AG04450 (cell line): Measurements from ENCODE around the gene P2RY12. TPM values are rescaled to one million over a fixed set of nuclear protein-coding genes. Genes with fewer than 3 reads are reported as not detected.

Source experiments
- CTCF ChIA-PET: fragments of 300-600, 350-600 bp; formaldehyde crosslinking; extraction: SDS; loops from one replicate; lab custom pipeline; 2022; ENCODE audit warnings: antibody characterized with exemption, inconsistent platforms; lab: Charles Lee
- POLR2A ChIA-PET: fragments of 350-600 bp; formaldehyde crosslinking; extraction: SDS; loops from one replicate; lab custom pipeline; 2021; ENCODE audit warnings: antibody characterized with exemption, inconsistent platforms; lab: Yijun Ruan, JAX
- DNase-seq: peaks from one replicate; pipeline ENCODE4 v3.0.0-alpha.2; 2011; ENCODE audit warnings: low read depth, low spot score
- H3K27ac ChIP-seq: one replicate; pipeline ENCODE4 v1.5.1; 2012; ENCODE audit warnings: low read depth, low read length, control low read depth
- H3K27me3 ChIP-seq: one replicate; pipeline ENCODE4 v1.6.0; 2012; ENCODE audit warnings: low read length; ENCODE audit not compliant: control insufficient read depth, insufficient read depth
- H3K4me3 ChIP-seq: 2 replicates; pipeline ENCODE4 v1.5.1; 2011; ENCODE audit warnings: mild to moderate bottlenecking, low read depth, low read length, control low read depth
- H3K9me3 ChIP-seq: 2 replicates; pipeline ENCODE4 v1.5.1; 2012; ENCODE audit warnings: low read length; ENCODE audit not compliant: control insufficient read depth, insufficient read depth
- polyA plus RNA-seq: library from polyadenylated mRNA; depleted of rRNA; stranded (reverse); fragments of >200 nt; gene quantifications from 2 replicates; pipeline ENCODE4 v1.2.3, GENCODE V29; 2011
- TF ChIP-seq, protein P1 (sequence below): IDR thresholded peaks from 2 replicates; pipeline ENCODE4 v1.5.1; 2011; ENCODE audit warnings: low read depth, low read length, control low read depth, inconsistent platforms

P2RY12 gene
- polyA plus RNA-seq, 1 experiment = not detected

DNA sequence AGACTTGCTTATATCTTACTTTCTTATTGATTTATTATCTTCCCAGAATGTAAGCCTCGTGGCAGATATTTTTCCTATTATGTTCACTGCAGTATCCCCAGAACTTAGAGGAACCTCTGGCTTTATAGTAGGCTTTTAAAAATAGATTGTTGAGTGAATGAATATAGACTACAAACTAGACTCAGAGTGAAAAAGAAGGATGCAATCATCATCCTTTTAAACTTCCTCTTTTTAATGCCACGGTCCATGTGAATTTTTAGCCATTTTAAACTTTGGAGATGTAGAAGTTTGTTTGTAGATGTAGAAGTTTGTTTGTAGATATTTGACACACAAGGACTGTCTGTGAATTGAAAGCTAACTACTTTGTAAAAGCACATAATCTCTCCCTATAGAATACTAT lies 7.2 kb upstream of the P2RY12 start:
- Histone ChIP-seq H3K9me3 (no peaks in the 10 kb centered on the region), H3K4me3 (no peak overlapping the region), H3K27ac (no peak overlapping the region), H3K27me3 (no peaks in the 10 kb centered on the region)
- TF ChIP-seq, protein P1, sequence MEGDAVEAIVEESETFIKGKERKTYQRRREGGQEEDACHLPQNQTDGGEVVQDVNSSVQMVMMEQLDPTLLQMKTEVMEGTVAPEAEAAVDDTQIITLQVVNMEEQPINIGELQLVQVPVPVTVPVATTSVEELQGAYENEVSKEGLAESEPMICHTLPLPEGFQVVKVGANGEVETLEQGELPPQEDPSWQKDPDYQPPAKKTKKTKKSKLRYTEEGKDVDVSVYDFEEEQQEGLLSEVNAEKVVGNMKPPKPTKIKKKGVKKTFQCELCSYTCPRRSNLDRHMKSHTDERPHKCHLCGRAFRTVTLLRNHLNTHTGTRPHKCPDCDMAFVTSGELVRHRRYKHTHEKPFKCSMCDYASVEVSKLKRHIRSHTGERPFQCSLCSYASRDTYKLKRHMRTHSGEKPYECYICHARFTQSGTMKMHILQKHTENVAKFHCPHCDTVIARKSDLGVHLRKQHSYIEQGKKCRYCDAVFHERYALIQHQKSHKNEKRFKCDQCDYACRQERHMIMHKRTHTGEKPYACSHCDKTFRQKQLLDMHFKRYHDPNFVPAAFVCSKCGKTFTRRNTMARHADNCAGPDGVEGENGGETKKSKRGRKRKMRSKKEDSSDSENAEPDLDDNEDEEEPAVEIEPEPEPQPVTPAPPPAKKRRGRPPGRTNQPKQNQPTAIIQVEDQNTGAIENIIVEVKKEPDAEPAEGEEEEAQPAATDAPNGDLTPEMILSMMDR = no peak
- POLR2A ChIA-PET = no interaction called here
- DNase-seq = no peak
- CTCF ChIA-PET = no interaction called here

DNA sequence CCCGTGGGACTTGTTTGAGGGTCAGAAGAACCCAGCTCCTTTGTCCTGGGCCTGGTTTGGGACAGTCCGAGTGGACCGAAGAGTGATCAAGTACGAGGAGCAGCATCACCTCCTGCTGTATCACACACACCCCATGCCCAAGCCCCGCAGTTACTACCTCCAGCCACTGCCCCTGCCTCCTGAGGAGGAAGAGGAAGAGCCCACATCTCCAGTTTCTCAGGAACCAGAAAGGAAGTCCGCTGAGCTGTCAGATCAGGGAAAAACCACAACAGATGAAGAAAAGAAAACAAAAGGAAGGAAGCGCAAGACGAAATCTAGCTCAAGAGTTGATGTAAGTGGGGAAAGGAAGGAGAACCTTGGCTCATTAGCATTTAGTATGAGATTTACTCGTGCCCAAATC lies 3.3 kb upstream of the P2RY12 start:
- CTCF ChIA-PET = interaction anchor here (1.6 kb wide), 1 partner anchor 9 kb away, joined by 8 read pairs; no protein-coding TSS in a partner anchor
- TF ChIP-seq, protein P1 = no peak
- no peak for DNase-seq
- H3K27ac ChIP-seq = no peak overlapping the region
- POLR2A ChIA-PET = no interaction called here
- no peak overlapping the region for H3K4me3 ChIP-seq
- no peaks in the 10 kb centered on the region for H3K9me3 ChIP-seq
- no peaks in the 10 kb centered on the region for H3K27me3 ChIP-seq

DNA sequence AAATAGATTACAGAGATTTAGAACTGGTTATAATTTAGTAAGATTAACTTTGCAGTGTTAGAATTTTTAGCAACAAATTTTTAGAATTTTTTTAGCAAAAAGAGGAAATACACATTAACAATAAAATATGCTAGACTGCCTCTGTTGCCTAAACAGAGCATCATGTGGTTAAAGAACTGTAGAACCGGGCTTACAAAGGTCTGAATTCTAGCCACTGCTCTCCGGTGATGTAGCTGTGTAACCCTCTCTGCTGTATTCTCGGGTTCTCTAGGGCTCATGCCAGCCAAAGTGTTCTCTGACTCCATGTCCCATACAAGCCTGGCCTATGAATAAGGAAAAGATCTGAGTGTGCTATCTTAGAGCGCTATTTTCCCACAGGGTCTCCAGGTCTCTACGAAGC lies 2.9 kb upstream of the P2RY12 start:
- CTCF ChIA-PET = interaction anchor here (1.6 kb wide), 1 partner anchor 8 kb away, joined by 8 read pairs; no protein-coding TSS in a partner anchor
- TF ChIP-seq, protein P1 = no peak
- Histone ChIP-seq H3K9me3 (no peaks in the 10 kb centered on the region), H3K27me3 (no peaks in the 10 kb centered on the region), H3K4me3 (no peak overlapping the region), H3K27ac (no peak overlapping the region)
- no peak for DNase-seq
- POLR2A ChIA-PET = no interaction called here

DNA sequence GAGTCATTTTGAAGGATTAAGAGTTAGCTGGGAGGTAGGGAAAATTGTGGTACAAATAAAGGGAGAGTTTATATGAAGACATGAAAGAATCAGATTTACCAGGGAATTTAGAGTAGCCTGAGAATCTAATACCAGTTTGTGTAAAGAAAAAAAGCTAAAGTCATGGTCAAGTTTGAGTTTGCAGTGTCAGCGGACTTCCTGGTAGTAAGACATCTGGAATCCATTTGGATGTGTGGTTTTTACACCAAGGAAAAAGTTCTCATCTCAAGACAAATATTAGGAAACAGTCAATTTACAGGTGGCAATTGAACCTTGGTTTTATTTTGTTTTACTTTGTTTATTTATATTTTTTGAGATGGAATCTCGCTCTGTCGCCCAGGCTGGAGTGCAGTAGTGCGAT lies 1.5 kb upstream of the P2RY12 start:
- TF ChIP-seq, protein P1 = no peak
- Histone ChIP-seq H3K9me3 (no peaks in the 10 kb centered on the region), H3K27me3 (no peaks in the 10 kb centered on the region), H3K4me3 (no peak overlapping the region), H3K27ac (no peak overlapping the region)
- ChIA-PET CTCF (no interaction called here), POLR2A (interaction anchor here (0.6 kb wide), 1 partner anchor 194 kb away, joined by 5 read pairs; no protein-coding TSS in a partner anchor)
- DNase-seq = no peak

DNA sequence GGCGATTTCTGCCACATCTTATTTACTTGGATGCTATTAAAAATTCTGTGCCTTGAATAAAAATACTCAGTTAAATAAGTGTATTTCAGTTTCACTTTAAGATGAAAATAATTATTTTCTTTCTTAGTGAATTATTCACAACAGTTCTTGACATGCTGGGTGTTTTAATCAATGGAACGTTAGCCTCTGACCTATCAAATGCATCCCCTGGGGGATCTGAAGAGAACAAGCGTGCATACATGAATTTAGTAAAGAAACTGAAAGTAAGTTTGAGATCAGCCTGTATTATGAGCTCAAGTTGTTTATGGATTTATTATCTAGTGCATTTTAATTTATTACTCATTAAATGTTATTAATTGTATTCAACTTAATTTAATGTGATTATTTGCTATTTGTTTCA lies 597 bp downstream of the P2RY12 start:
- Histone ChIP-seq H3K9me3 (no peaks in the 10 kb centered on the region), H3K27ac (no peak overlapping the region), H3K27me3 (no peaks in the 10 kb centered on the region), H3K4me3 (no peak overlapping the region)
- TF ChIP-seq, protein P1 = no peak
- ChIA-PET CTCF (interaction anchor here (0.6 kb wide), 1 partner anchor 56 kb away, joined by 4 read pairs; no protein-coding TSS in a partner anchor), POLR2A (no interaction called here)
- DNase-seq = no peak
